Thyroid gland (tissue), 4 donors: ENCODE data around the gene GCK. TPM values are rescaled to one million over a fixed set of nuclear protein-coding genes. Genes with fewer than 3 reads are reported as not detected.

Experiments
- DNase-seq, 2 donors: peaks; one replicate each; pipeline ENCODE4 v3.0.0-alpha.2; 2019
- H3K27ac ChIP-seq, 3 donors: fragments of 200-600 bp; sonication (generic); 1 replicate in 2 of 3; 2 replicates in 1 of 3; pipeline ENCODE4 v1.5.1; 2016 to 2019; ENCODE audit warnings: mild to moderate bottlenecking in 1 of 3, moderate library complexity in 1 of 3
- H3K27me3 ChIP-seq: fragments of 200-600 bp; sonication (generic); one replicate; pipeline ENCODE4 v1.5.1; 2019
- H3K36me3 ChIP-seq, 2 donors: fragments of 200-600 bp; sonication (generic); one replicate each; pipeline ENCODE4 v1.5.1; 2016 to 2019
- H3K4me1 ChIP-seq, 2 donors: fragments of 200-600 bp; sonication (generic); one replicate each; pipeline ENCODE4 v1.5.1; 2017 to 2019
- H3K4me3 ChIP-seq, 3 donors: fragments of 200-600 bp; sonication (generic); replicated peaks in 1 of 3; 1 replicate in 2 of 3; 2 replicates in 1 of 3; pipeline ENCODE4 v1.5.1; 2016; ENCODE audit warnings: mild to moderate bottlenecking in 1 of 3
- H3K9me3 ChIP-seq: fragments of 200-600 bp; sonication (generic); one replicate; pipeline ENCODE4 v1.5.1; 2017
- CTCF ChIP-seq, 6 experiments: fragments of 200-600 bp in 3 of 6; fragments of 450-650 bp in 3 of 6; sonication (generic) in 3 of 6; IDR thresholded peaks; one replicate each; pipeline ENCODE4 v1.5.1; 2016 to 2019; ENCODE audit warnings: antibody characterized with exemption in 6 of 6, mild to moderate bottlenecking in 2 of 6, inconsistent platforms in 1 of 6, moderate library complexity in 1 of 6
- POLR2A ChIP-seq, 2 donors: fragments of 450-650 bp; IDR thresholded peaks; one replicate each; pipeline ENCODE4 v1.6.1; 2017; ENCODE audit warnings: antibody characterized with exemption in 2 of 2, mild to moderate bottlenecking in 2 of 2, moderate library complexity in 1 of 2
- WGBS, 2 donors: methylation state at CpG; one replicate each; pipeline ENCODE4 v1.1.5; 2017; 5-methylcytosine and 5-hydroxymethylcytosine counted together
- intact Hi-C: fragments of 100-400 bp; cut with DNase I; formaldehyde crosslinking; loops from one replicate; pipeline ENCODE4 v1.15.1; 2023
- total RNA-seq, 4 donors: library from RNA; depleted of rRNA; stranded (reverse); fragments of >200 nt; gene quantifications; one replicate each; pipeline ENCODE4 v1.2.3, GENCODE V29; 2016

Gene GCK
- total RNA-seq, 4 donors from 2014 or later: 0.22 to 0.73 TPM; not detected in 2

GRCh38 chr7:44151956-44152355, 37.3 kb downstream of the GCK start:
- Histone ChIP-seq H3K9me3 (no peaks in the 10 kb centered on the region), H3K27me3 (no peaks in the 10 kb centered on the region), H3K27ac (no peak overlapping the region), H3K36me3 (no peaks in the 10 kb centered on the region), H3K4me3 (no peak overlapping the region), H3K4me1 (no peaks in the 10 kb centered on the region)
- TF ChIP-seq CTCF (IDR thresholded peaks at IDR 0.05): no peak
- no peak for TF ChIP-seq POLR2A (IDR thresholded peaks at IDR 0.05)
- intact Hi-C loops: no loop called here
- 88 to 94% methylated on average over 6 to 9 of the region's 9 CpGs for WGBS, 2 donors
- DNase-seq: no peak

- TF ChIP-seq POLR2A (IDR thresholded peaks at IDR 0.05): no peak
- TF ChIP-seq CTCF (IDR thresholded peaks at IDR 0.05): no peak
- no peak for DNase-seq
- Histone ChIP-seq H3K9me3 (no peaks in the 10 kb centered on the region), H3K36me3 (no peaks in the 10 kb centered on the region), H3K27me3 (no peaks in the 10 kb centered on the region), H3K4me3 (no peak overlapping the region), H3K4me1 (peaks cover 0 to 2% of the 10 kb centered on the region in 2 donors), H3K27ac (no peak overlapping the region)
- WGBS, 2 donors: 87 to 90% methylated on average over 16 of the region's 16 CpGs
- intact Hi-C loops: no loop called here
Observed at GRCh38 chr7:44150966-44151941, 38.0 kb downstream of the GCK start.

- 76 to 89% methylated on average over 4 to 5 of the region's 5 CpGs for WGBS, 2 donors
- Histone ChIP-seq H3K4me3 (no peak overlapping the region), H3K36me3 (no peaks in the 10 kb centered on the region), H3K4me1 (peaks cover 6 to 10% of the 10 kb centered on the region in 2 donors), H3K27me3 (no peaks in the 10 kb centered on the region), H3K9me3 (no peaks in the 10 kb centered on the region), H3K27ac (no peak overlapping the region)
- TF ChIP-seq CTCF (IDR thresholded peaks at IDR 0.05) (no peak), POLR2A (IDR thresholded peaks at IDR 0.05) (no peak)
- no peak for DNase-seq
- intact Hi-C loops: no loop called here
Observed at GRCh38 chr7:44150466-44150832, 38.8 kb downstream of the GCK start.

GRCh38 chr7:44149571-44150465, 39.4 kb downstream of the GCK start:
- no peaks in the 10 kb centered on the region for H3K27me3 ChIP-seq
- no peak for TF ChIP-seq CTCF (IDR thresholded peaks at IDR 0.05)
- TF ChIP-seq POLR2A (IDR thresholded peaks at IDR 0.05): no peak
- WGBS, 2 donors: 85 to 87% methylated on average over 11 to 17 of the region's 18 CpGs
- intact Hi-C loops: no loop called here
- H3K4me3 ChIP-seq: no peak overlapping the region
- H3K4me1 ChIP-seq: peaks cover 8 to 12% of the 10 kb centered on the region in 2 donors
- DNase-seq: no peak
- H3K27ac ChIP-seq: no peak overlapping the region
- no peaks in the 10 kb centered on the region for H3K9me3 ChIP-seq
- H3K36me3 ChIP-seq: no peaks in the 10 kb centered on the region
